ENCODE measurements around the gene SAP130.
"Not testable (repeated sequence)": the region's sequence is repeated elsewhere in the genome, so short reads cannot be mapped to it uniquely, and the experiment has no call there.

SAP130 gene

GRCh38 chr2:127953128-127953718 is 74.6 kb downstream of the SAP130 start:
- DNase-seq (ENCODE audit: low read depth): no peak

GRCh38 chr2:127951026-127951425 is 76.8 kb downstream of the SAP130 start:
- no peak for DNase-seq (ENCODE audit: low read depth)

GRCh38 chr2:127950264-127950663 is 77.6 kb downstream of the SAP130 start:
- DNase-seq (ENCODE audit: low read depth): no peak

- DNase-seq (ENCODE audit: low read depth): no peak
Measured at GRCh38 chr2:127945281-127945680, 82.6 kb downstream of the SAP130 start.

- no peak for DNase-seq (ENCODE audit: low read depth)
Measured at GRCh38 chr2:127943186-127943585, 84.7 kb downstream of the SAP130 start.

- DNase-seq (ENCODE audit: low read depth): no peak
Measured at GRCh38 chr2:127942002-127942401, 85.9 kb downstream of the SAP130 start.

GRCh38 chr2:127941461-127941860 is 86.4 kb downstream of the SAP130 start:
- DNase-seq (ENCODE audit: low read depth): no peak

GRCh38 chr2:127940641-127941040 is 87.2 kb downstream of the SAP130 start:
- DNase-seq (ENCODE audit: low read depth): no peak

- DNase-seq (ENCODE audit: low read depth): no peak
Measured at GRCh38 chr2:127935337-127935736, 92.5 kb downstream of the SAP130 start.

- DNase-seq (ENCODE audit: low read depth): no peak
Measured at GRCh38 chr2:127932199-127932876, 95.5 kb downstream of the SAP130 start.

GRCh38 chr2:127929449-127929848 is 98.4 kb downstream of the SAP130 start:
- no peak for DNase-seq (ENCODE audit: low read depth)

GRCh38 chr2:127927384-127927783 is 100.5 kb downstream of the SAP130 start:
- no peak for DNase-seq (ENCODE audit: low read depth)

- DNase-seq (ENCODE audit: low read depth): no peak
Measured at GRCh38 chr2:127917916-127918315, 109.9 kb downstream of the SAP130 start.

GRCh38 chr2:127913808-127914457 is 113.9 kb downstream of the SAP130 start:
- DNase-seq (ENCODE audit: low read depth): no peak

GRCh38 chr2:127911737-127912136 is 116.1 kb downstream of the SAP130 start:
- no peak for DNase-seq (ENCODE audit: low read depth)

GRCh38 chr2:127910415-127910814 is 117.4 kb downstream of the SAP130 start:
- no peak for DNase-seq (ENCODE audit: low read depth)

- DNase-seq (ENCODE audit: low read depth): no peak
Measured at GRCh38 chr2:127909019-127909418, 118.8 kb downstream of the SAP130 start.

GRCh38 chr2:127907733-127908400 is 120.0 kb downstream of the SAP130 start:
- not testable (repeated sequence) for DNase-seq (ENCODE audit: low read depth)

- no peak for DNase-seq (ENCODE audit: low read depth)
Measured at GRCh38 chr2:127906206-127906926, 121.5 kb downstream of the SAP130 start.

GRCh38 chr2:127901339-127902056 is 126.4 kb downstream of the SAP130 start:
- DNase-seq (ENCODE audit: low read depth): no peak

- no peak for DNase-seq (ENCODE audit: low read depth)
Measured at GRCh38 chr2:127897531-127898211, 130.2 kb downstream of the SAP130 start.
